Activated CD4-positive, alpha-beta T cell treated with anti-CD3 and anti-CD28 coated beads, Interleukin-10, Interleukin-2, amounts not matched to agents 100 ng/mL and 50 ng/mL, durations not matched to agents 16 hours and 8 hours (primary cell): ENCODE measurements around the gene CERCAM.

ENCODE experiments used
- DNase-seq: peaks from one replicate; pipeline ENCODE4 v3.0.0-alpha.2; 2020

Gene CERCAM, protein sequence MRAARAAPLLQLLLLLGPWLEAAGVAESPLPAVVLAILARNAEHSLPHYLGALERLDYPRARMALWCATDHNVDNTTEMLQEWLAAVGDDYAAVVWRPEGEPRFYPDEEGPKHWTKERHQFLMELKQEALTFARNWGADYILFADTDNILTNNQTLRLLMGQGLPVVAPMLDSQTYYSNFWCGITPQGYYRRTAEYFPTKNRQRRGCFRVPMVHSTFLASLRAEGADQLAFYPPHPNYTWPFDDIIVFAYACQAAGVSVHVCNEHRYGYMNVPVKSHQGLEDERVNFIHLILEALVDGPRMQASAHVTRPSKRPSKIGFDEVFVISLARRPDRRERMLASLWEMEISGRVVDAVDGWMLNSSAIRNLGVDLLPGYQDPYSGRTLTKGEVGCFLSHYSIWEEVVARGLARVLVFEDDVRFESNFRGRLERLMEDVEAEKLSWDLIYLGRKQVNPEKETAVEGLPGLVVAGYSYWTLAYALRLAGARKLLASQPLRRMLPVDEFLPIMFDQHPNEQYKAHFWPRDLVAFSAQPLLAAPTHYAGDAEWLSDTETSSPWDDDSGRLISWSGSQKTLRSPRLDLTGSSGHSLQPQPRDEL

DNA sequence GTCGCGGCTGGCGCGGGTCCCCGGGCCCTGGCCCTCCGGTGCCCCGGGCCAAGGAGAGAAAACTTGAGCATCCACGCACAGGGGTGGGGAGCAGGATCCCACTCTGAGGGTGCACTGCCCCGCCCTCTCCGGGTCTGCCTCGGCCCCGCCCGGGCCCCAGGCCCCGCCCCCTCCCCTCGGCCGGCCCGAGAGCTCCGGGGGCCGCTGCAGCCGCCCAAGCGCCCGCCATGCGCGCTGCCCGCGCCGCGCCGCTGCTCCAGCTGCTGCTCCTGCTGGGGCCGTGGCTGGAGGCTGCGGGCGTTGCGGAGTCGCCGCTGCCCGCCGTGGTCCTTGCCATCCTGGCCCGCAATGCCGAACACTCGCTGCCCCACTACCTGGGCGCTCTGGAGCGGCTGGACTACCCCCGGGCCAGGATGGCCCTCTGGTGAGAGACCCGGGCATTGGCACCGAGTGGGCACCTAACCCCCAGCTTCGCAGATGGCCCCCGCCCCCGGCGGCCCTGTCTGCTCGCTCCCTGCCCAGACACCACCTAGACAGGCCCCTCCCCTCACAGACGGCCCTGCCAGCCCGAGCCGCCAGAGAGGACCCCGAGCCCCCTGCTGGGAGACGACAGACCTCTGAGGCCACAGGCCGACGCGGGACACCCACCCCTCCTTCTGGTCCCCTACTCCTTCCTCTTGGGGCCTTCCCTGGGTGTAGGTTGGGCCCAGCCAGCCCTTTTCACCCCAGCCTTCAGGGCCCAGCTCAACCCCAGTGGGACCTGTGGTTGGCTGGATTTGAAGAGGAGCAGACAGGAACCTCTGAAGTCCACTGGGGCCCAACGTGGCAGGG, at the start of gene CERCAM:
Gene CERCAM (plus strand): TSS at position 207 of the 831 bp plus-strand sequence. CDS start 21 bp downstream, at position 228.
- peak; percentile 34 for DNase-seq

DNA sequence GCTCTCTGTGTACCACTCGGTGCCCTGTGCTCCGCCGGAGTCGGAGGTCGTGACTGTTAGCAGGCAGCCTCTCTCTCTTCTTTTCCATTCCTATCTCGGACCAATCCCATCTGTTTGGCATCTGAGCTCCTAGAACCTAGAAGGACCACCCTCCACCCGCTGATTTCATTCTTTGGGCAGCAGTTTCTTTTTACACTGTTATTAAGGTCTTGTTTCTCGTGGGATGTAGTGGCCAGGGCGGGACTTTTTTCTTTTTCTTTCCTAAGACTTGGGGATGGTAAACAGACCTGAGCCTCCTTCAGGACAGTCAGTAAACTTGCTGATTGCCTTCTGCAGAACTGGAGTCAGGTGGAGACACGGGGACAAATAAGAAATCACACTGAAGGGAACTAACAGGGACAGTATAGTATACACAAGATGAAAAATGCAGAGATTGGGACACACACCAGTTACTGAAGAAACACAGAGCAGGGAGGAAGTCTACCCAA, 49.0 kb upstream of the CERCAM start:
- no peak for DNase-seq

DNA sequence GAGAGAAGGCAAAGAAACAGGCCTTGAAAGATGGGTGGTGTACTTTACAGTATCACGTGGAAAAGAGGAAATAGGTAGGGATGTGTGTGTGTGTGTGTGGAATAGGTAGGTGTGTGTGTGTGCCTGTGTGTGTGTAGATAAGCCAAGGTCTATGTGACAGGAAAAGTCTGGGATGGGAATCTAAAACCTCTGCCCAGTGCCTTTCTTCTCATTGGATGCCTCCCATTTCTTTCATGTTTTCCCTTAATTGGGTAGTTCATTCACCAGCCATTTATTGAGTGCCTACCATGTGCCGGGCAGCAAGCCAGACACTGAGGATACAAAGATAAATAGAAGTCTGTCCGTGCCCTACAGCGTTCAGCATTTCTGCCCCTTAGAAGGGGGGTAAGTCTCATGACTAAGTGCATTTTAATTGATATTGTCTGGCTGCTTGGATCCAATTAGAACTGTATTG, 48.4 kb upstream of the CERCAM start:
- no peak for DNase-seq

DNA sequence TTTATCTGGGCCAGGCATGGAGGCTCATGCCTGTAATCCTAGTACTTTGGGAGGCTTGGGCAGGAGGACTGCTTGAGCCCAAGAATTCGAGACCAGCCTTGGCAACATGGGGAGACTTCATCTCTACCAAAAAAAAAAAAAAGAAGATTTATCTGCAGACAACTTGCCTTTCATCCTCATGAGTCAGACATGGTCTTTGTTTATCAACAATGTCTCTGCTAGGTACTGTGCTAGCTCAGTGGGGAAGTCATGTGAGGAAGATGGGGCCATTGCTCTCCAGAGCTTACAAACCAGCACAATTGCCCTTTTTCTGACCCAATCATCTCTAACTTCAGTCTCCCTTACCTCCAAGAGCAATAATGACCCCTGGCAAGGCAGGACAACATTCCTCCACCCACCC, 47.9 kb upstream of the CERCAM start:
- no peak for DNase-seq

DNA sequence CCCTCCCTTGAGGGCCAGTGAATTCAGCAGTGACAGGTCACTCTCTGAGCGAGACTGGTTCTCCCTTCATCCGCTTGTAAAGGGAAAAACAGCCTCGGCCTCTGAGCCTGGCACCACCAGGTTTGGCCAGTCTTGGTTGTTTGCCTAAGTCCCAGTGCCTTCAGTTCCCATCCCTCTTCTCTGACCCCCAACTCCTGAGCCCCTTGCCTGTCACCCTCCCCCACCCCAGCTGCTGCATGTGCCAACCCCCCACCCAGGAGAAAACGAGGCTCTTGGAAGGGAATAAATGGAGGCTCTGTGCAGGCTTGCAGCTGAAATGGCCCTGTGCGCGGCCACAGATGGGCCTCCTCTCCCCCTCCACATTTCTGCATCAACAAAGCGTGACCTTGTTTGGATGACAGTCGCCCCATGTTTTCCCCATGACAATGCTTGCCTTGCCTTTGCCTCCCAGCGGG, 46.4 kb upstream of the CERCAM start:
- no peak for DNase-seq

DNA sequence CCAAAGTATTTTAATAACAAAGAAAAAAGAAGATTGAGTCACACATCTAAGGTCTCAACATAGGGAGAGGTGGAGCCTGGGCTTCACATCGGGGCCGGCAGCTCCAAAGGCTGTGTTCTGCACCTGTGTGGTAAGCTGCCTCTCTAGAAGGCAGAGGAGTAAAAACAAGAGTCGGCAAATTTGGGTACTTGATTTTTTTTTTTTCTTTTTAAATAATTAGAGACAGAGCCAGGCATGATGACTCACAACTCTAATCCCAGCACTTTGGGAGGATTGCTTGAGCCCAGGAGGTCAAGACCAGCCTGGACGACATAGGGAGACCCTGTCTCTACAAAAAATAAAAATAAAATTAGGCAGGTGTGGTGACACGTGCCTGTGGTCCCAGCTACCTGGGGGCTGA, 44.8 kb upstream of the CERCAM start:
- no peak for DNase-seq

DNA sequence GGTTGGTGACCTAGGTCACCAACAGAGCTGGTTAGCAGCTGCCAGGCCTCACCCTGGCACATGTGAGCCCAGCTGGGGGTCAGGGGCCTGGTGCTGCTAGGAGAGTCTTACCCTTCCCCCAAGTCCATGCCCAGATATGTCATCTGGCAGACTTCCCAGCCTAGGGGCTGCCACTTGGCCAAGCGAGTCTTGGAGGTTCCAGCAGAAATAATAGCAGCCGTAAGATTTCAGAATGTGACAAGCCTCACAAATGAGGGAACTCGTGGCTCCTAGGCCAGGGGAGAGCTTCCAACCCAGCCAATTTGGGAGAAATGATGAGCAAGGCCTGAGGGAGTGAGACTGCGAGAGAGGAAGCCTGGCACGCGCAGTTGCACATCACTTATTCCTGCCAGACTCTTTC, 38.4 kb upstream of the CERCAM start:
- DNase-seq, result no peak

DNA sequence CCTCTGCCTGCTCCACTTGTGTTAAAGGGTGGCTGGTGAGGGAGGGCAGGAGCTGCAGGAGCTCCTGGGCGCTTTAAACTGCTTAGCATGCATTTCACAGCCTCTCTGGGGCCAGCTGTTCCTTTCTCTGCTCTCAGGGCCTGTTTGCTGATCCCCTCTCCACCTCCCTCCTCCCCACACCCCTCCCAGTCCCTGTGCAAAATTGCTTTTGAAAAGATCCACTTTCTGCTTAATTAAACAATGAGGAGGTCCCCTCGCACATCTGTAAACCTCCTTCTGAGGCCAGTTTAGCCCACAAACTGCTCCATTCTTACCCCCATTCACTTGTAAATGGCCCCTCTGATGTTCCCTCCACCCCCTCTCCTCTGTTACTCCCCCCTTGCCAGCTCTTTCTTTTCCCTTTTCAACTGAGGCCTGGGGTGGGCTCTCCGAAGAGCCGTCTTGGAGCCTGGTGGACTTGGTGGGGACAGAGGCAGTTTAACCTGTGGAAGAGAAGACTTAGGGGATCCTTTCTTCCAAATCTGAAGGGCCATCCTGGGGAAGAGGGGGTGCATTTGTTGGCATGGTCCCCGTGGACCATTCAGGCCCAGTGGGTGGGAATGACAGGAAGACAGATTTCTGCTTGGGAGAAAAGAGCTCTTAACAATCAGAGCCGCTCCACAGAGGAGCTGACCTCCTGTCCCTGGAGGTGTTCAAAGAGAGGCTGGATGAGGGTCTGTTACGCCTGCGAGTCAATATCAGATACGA, 37.5 kb upstream of the CERCAM start:
- no peak for DNase-seq

DNA sequence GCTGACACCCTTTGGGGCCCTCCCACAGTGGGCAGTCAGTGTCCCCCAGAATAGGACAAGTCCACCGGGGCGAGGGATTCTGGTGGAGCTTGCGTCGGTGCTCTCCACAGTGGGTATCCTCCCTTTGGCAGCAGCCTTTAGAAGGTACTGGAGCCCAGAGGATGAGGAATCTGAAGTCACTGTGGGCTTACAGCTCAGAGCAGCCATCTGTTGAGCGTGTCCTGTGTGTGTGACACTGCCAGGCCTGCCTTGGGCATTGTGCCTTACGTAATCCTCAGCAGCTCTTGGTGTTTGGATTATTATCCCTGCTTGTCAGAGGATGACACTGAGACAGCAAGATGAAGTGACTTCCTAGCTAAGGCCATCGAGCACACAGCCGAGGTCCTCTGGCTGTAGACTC, 36.9 kb upstream of the CERCAM start:
- DNase-seq, result no peak

DNA sequence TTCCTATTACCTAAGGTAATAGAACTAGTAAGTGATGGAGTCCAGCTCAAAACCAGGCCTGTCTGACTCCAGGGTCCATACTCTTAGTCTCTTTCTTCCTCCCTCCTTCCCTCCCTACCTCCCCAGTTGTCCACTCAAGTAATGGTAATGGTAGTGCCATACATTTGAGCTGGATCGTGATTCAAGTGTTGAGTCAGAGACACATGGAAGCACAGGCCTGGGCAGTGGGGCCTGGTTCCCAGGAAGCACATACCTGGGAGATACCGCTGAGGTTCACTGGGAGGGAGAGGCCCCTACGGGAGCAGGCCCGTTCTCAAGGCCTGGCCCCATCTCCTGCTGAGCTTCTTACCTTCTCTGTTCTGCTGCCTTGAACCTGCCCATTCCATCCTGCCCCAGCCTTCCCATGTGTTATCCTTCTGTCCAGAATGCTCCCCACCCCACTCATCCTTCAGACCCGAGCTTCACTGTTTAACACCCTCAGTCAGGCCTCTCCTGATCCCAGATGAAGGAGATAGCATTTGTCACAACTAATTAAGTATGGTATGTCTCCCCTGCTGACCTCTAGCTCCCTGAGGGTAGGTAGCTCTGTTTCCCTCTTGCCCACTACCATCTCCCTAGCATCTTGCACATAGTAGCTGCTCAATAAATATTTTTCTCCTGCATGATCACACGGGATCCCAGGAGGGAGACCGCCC, 35.7 kb upstream of the CERCAM start:
- no peak for DNase-seq

DNA sequence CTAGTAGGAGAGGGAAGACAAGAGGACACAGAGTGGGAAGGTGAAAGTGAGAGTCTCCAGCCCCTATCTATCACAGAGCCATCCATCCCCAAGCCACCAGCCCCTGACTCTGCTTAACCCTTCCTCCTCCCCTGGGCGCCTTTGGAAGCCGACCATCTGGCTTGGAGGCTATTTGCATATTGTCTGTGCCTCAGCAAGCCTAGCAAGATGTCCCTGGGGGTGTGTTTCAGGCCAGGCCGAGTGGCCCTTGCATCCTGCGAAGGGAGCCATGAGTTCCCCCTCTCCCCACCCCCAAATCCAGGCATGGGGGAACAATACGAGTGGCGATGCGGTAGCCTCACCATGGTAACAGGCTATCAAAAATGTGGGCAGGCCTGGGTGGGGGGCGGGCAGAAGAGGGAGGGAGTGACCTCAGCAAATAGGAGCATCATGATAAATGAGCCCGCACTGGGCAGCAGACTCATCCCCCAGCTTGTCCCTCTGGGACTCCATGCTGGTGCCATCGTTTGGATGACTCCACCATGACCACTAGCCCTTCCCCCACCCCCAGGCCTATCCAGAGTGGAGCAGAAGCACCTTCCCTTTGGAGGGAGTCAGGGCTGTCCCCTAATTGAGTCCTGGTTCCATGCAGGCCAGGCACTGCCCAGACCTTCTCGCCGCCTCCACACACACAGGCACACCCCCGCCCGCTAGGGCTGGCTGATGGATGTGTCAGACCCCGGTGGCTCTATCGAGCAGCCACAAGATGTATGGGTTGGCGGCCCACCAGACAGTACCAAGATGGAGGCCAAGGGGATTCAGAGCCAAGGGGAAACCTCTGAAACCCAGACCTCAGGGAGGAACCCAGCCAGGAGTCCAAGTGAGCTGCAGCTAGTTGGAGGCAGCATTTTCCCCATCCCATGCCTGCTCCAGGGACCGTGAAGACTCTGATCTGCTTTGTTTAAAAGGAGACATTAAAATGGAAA, 34.9 kb upstream of the CERCAM start:
- DNase-seq, result no peak

DNA sequence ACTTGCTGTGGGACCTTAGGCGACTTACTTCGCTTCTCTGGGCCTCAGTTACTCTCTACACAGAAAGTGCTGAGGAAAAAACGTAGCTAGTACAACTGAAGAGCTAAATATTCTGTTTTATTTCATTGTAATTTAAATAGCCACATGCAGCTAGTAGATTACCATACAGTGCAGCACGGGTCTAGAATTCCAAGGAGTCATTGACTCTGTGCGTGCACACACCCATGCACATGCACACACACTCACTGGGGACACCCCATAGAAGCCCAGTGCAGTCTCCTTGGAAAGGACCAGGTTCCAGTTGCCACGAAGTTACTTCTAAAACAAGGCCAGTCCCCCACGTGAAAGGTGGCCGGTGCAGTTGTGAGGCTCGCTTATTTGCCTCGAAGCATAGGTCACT, 32.5 kb upstream of the CERCAM start:
- no peak for DNase-seq

DNA sequence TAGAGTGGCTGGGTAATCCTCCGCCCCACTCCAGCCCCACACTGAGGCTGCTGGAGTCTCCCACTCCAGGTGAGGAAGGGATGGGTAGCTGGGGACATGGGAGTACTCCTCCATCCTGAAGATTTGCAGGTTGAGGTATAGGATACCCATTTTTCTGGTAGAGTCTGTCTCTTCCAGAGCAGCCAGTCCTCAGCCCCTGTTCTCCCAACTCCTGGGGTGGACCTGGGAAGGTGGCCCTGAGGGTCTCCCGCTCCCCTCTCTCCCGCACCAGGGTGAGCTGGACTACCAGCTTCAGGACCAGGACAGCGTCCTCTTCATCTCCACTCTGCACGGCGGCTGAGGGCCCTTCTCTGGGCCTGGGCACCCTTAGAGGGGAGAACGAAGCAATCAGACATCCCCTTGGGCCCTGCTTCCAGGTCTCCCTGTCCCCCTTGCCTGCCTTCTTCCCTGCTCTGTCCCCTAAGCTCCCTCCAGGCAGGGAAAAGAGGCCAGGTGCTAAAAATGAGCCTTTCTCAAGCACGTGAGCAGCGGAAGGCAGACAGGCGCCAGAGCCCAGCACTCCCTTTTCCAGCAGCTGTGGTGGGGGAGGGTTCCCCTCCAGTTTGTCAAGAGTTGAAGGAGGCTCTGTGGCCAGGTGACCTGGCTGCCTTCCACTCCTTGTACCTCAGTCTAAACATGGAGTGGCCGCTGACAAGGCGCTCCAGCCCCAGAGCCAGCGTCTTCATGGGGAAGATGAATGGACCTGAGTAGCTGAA, 31.1 kb upstream of the CERCAM start:
- no peak for DNase-seq

DNA sequence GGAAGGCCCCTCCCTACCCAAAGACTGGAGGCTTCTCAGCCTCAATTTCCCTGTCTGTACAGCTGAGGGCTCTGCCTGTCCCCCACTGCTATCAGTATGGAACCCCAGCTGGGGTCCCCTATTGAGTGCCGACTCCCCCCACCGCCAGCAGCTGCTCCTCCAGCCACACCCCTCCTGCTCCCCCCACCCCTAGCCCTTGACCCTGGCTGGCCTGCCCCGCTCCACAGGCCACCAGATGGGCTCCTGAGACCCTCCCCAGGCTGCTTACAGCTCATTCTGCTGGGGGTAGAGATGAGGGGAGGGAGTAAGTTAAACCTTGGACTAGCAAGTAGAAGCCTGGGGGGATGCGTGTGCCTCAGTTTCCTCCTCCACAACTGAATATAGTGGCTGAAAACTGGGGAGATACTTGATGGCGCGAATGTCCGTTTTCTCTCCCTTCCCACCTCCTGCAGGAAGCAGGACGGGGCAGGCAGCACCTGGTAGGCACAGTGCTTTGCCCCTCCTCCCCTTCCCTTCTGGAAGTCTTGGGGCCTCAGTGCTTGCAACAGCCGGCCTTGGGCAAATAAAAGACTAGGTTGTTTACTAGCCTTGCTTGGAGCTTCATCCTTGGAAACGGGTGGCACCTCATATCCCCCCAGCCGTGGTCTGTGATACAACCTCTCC, 30.4 kb upstream of the CERCAM start:
- no peak for DNase-seq

DNA sequence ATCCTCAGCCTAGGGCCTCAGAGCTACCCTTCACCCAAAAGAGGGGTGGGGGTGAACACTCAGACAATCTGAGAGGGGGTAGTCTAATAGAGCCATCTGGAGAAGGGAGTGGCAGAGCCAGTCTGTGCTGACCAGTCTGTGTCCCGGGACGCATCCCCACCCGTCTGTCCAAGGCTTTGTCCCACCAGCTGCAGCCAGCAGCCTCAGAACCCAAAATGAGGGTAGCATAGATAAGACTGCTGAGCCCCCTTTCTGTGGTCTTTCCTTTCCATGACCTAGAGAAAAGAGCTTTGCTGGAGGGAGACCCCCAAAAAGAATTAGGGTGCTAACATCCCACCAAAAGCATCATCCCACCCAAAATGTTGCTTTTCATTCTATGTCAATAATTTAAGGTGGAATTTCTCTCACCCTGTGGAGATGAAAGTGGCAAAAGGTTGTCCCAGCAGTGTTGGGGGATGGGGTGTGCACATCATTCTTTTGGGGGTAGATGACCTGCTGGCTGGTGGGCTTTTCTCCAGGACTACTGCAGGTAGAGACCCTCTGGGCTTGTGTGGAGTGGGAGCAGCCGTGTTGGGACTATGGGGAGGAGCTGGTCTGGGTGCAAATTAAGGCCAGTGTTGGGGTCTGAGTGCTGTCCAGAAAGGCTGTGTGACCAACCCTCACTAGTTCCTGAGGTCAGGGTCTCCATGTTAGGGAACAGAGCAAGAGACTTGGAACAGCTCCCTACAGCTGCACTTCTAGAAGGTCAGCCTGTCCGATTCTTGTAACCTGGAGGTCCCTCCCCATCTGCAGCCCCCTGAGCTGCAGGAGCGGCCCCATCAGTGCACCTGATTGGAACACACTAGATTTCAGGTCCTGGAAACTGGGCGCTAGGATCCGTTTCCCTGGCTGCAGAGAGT, 29.6 kb upstream of the CERCAM start:
- DNase-seq, result no peak

DNA sequence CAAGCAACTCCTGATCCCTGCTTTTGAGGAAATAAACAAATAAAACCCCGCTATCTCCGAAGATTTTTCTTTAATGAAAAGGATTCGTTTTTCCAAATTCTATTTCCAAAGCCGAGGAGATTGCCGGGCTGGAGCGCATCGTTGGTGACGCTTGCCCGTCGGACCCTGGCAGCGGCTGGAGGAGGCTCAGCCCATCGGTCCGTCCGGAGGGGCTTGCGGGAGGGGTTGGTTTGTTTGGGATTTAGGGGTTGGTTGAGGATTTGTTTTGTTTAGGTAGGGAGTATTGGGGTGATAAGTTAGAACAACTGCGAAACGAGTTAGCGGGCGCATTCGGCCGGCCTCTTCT, 28.7 kb upstream of the CERCAM start:
- DNase-seq, result no peak

DNA sequence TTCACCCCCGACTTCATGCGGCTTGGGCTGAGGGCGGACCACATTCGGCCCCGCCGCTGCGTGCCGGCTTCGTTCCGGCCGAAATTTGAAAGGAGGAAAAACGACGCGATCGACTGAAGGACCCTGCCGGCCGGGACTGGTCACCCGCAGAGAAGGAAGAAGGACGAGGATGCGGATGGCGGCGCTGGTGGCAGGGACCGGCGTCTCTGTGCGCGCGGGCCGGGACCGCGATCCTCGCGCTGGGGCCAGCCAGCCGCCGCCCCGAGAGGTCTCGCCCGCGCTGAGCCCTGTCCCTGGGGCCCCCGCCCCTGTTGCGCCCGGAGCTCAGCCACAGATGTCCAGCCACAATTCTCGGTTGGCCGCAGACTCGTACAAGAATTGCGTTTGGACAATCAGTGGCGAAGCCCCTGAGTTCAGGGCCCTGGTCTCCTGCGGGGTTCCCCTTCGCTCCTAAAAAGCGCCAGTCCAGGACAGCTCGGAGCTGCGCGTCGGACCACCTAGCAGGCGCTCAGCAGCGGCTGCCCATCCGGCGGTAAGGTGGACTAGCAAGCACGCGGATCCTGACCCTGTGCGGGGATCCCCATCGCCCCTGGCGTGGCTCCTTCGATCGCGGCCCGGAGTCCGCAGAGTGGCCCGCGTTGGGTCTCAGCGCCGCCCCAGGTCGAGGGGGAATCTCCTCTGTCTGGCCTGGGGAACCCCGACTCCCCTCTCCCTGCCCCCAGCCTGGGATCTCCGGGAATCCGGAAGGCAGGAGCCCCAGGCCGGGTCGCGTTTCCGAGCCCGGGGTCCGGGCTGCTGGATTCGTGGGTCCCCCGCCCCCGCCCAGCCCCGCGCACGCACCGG, 28.1 kb upstream of the CERCAM start:
- DNase-seq, result no peak
